Colon (tissue), 2 donors: ENCODE results near the gene EFNB2.

Experiments
- FAIRE-seq: peaks from 2 replicates; lab custom pipeline; 2012; peaks lifted over from hg19 to GRCh38; lab: Jason Lieb, UNC
- donor health status: control.
- donor health status: control.

Gene EFNB2

GRCh38 chr13:106535552-106536243, at the start of gene EFNB2:
TSS of gene EFNB2 (minus strand) at chr13:106535662. CDS start at chr13:106534964, 698 bp downstream.
- FAIRE-seq: no peak

- no peak for FAIRE-seq
Measured at GRCh38 chr13:106581225-106581624, 45.8 kb upstream of the EFNB2 start.

DNA sequence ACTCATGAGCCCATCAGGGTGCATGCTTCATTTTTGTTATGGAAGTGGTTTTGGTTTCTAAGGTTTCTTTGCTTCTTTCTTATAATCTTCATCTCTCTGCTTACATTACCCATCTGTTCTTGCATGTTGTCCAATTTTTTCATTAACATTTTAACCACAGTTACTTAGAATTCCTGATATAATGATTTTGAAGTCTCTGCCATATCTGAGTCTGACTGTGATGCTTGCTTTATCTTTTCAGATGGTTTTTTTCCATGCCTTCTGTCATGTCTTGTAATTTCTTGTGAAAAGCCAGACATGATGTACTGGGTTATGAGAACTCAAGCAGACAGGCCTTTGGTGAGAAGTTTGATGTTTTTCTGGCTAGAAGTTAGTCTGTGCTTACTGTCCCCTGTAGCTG, 40.4 kb upstream of the EFNB2 start:
- no peak for FAIRE-seq

- no peak for FAIRE-seq
Measured at GRCh38 chr13:106573868-106574267, 38.4 kb upstream of the EFNB2 start.

- FAIRE-seq: no peak
Measured at GRCh38 chr13:106573284-106573846, 37.9 kb upstream of the EFNB2 start.

GRCh38 chr13:106570299-106570852, 34.9 kb upstream of the EFNB2 start:
- no peak for FAIRE-seq

- FAIRE-seq: no peak
Measured at GRCh38 chr13:106569233-106570095, 34.0 kb upstream of the EFNB2 start.

- FAIRE-seq: no peak
Measured at GRCh38 chr13:106568299-106569003, 33.0 kb upstream of the EFNB2 start.

- peak; percentile 85 for FAIRE-seq
Measured at GRCh38 chr13:106567474-106568298, 32.2 kb upstream of the EFNB2 start, which contains the start of gene ARGLU1. TSS of gene ARGLU1 (minus strand) at chr13:106568137. CDS start at chr13:106567919, 218 bp downstream.

DNA sequence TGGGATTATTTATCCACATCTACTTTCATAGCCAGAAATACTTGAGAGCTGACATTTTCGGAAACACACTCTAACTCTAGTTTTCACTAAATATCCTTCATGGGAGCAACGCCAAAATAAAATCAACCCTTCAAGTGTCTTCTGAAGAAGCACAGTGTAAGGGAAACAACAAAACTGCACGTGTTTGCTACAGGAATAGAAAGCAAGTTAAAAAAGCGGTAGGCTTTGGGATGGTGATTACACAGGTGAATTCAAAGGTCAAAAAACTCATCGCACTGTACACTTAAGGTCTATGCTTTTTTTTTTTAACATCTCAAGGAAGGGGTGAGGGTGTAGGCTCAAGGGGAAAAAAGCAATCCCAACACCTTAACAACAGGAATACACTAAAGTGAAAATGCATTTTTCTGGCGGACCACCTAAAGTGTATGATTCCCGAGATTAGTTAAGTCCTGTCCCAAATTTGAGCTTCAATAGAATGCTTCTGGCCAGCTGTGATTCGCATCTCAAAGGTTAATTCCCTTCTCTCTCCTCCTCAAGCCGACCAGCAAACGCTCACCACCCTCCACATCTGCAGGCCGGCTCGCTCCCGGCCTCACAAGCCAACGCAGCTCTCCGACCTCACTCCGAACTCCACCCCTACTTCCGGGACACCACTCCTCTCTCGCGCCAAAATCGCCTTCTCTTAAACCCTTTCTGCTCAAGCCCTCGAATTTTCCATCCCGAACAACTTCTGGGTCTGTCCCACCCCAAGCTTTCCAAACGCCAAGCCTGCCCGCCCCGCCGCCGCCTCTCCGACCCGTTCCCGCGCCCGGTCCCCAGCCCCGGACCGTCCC, 31.4 kb upstream of the EFNB2 start:
- no peak for FAIRE-seq

DNA sequence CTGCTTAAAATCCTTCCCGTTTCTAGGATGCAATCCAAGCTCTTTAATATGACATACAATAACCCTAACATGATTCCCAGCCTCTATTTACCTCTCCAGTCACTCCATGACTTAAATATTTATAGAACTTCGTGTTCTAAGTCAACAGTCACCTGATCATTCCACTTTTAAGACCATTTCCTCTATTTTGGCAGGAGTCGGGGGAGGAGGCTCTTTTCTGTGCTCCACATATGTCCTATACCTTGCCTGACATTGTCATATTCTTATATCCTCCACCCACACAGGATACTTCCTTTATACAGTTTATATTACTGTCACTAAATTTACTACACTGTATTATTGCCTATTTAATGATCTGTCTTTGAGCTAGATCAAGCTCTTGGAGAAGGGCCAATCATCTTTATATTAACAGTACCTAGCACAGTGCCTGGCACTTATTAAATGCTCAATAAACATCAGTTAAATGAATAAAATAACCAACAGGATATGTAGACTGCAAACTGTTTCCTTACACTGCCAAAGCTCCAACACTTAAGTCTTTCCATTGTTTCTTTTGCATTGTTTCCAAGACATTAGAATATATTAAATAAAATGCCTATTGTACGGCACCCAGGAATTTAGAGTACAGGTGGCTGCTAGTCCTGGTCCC, 29.8 kb upstream of the EFNB2 start:
- no peak for FAIRE-seq

DNA sequence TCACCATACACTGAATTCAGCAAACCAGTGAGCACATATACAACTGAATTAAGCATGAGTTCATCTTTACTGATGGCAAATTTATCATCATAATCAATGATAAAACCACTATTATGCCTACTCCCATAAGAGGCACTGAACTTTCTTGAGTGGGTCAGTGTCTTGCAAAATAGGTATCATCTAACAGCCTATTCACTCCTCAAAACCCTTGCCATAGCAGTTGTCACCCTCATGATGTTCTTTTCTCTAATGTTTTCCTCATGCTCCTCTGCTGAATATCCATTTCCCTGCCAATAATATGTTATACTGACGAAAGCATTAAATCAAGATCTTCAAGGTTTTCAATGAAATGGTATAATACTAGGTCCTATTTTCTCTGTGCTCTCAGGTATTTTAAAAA, 26.8 kb upstream of the EFNB2 start:
- no peak for FAIRE-seq

- FAIRE-seq: no peak
Measured at GRCh38 chr13:106561551-106562170, 26.2 kb upstream of the EFNB2 start.

GRCh38 chr13:106560821-106561220, 25.4 kb upstream of the EFNB2 start:
- FAIRE-seq: no peak

DNA sequence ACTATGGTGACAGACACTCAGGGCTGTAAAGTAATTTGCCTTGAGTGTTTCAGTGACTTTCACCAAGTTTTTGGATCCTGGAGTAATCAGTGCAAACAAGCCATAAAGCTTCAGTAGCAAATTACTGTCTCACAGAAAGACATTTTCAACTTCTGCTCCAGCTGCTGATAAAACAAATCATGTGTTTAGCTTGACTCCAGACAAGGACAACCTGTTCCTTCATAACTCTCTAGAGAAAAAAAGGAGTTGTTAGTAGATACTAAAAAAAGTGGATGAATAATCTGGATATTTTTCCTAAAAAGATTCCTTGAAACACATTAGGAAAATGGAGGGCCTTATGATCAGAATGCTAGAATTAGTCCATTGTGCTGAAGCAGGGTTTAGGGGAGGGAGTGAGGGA, 23.1 kb upstream of the EFNB2 start:
- no peak for FAIRE-seq

DNA sequence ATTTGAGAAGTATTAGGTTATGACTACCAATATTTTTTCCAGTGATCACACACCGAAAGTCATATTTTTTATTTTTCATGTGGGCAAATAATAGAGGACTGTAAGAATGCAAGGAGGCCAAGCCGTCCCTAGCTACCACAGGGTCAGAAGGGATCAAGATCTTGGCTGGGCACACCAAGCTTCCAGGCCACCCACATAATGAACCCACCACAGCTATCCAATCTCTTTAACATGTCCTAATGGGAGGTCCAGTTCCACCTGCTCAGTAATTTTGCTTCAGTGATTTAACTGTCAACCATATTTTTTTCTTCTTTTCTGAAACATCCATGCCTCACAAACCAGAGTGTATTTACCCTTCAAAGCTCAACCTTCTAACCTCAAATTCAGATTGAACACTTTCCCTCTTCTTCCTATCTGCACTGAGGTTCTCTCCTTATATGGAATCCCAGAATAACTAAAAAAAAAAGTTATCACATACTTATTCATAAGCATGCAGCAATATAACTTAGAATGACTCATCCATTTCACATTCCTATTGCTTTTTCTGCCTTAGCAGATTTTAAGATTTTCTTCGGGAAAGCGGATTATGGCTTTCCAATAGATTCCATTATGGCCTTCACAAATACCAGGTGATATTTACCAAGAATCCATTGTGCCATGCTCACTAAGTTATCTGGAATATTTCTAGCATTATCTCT, 20.3 kb upstream of the EFNB2 start:
- FAIRE-seq: no peak

GRCh38 chr13:106551751-106552150, 16.3 kb upstream of the EFNB2 start:
- no peak for FAIRE-seq

DNA sequence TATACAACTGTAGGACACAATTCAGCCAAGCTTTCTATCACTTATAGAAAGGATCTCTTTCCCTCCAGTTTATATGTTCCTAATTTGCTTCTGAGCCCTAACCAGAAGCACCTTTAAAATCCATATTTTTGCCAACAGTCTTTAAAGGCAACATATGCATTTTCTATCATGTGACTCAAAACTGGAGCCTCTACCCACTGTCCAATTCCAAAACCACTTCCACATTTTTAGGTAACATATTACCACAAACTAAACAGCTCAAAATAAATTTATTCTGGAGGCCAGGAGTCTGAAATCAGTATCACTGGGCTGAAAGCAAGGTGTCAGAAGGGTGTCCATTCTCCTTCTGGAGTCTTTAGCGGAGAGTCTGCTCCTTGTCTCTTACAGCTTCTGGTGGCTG, 15.9 kb upstream of the EFNB2 start:
- no peak for FAIRE-seq
